Neuronal stem cell (in vitro differentiated cells): ENCODE results near the gene SYNGR4.

Source experiments
- DNase-seq: peaks from one replicate; pipeline ENCODE4 v3.0.0-alpha.2; 2013; ENCODE audit warnings: low spot score
- H2AFZ ChIP-seq: one replicate; pipeline ENCODE4 v1.6.1; 2013; ENCODE audit warnings: mild to moderate bottlenecking, low read length, inconsistent platforms
- H2AK5ac ChIP-seq: 2 replicates; pipeline ENCODE4 v1.6.1; 2013; ENCODE audit warnings: low read depth, mild to moderate bottlenecking, inconsistent platforms, low read length, moderate library complexity, mixed read lengths
- H2BK120ac ChIP-seq: 2 replicates; pipeline ENCODE4 v1.6.1; 2013; ENCODE audit warnings: low read depth, mild to moderate bottlenecking, inconsistent platforms, low read length, moderate library complexity, mixed read lengths
- H2BK12ac ChIP-seq: one replicate; pipeline ENCODE4 v1.6.1; 2013; ENCODE audit warnings: low read length, inconsistent platforms
- H2BK15ac ChIP-seq: 2 replicates; pipeline ENCODE4 v1.6.1; 2013; ENCODE audit warnings: mild to moderate bottlenecking, low read length, inconsistent platforms, mixed read lengths
- H2BK5ac ChIP-seq: one replicate; pipeline ENCODE4 v1.6.1; 2013; ENCODE audit warnings: inconsistent platforms, mild to moderate bottlenecking, low read length, moderate library complexity
- H3K14ac ChIP-seq: one replicate; pipeline ENCODE4 v1.6.1; 2013; ENCODE audit warnings: low read length, inconsistent platforms
- H3K18ac ChIP-seq: 2 replicates; pipeline ENCODE4 v1.6.1; 2013; ENCODE audit warnings: low read length, inconsistent platforms
- H3K23ac ChIP-seq: 2 replicates; pipeline ENCODE4 v1.6.1; 2013; ENCODE audit warnings: low read depth, mild to moderate bottlenecking, mixed read lengths, low read length, inconsistent platforms; ENCODE audit not compliant: poor library complexity
- H3K27ac ChIP-seq: replicated peaks from 3 replicates; pipeline ENCODE4 v1.5.1; 2013; ENCODE audit warnings: low read length, inconsistent platforms
- H3K27me3 ChIP-seq, 3 experiments: 2 replicates each; pipeline ENCODE4 v1.6.1; 2013; ENCODE audit warnings: low read length in 3 of 3, mild to moderate bottlenecking in 2 of 3, inconsistent platforms in 1 of 3, low read depth in 1 of 3, mixed read lengths in 1 of 3, moderate library complexity in 1 of 3; ENCODE audit not compliant: control insufficient read depth in 3 of 3, insufficient read depth in 3 of 3
- H3K36me3 ChIP-seq, 2 donors: replicated peaks in 1 of 2; 2 replicates each; pipeline ENCODE4 v1.6.1; 2013; ENCODE audit warnings: low read length in 2 of 2; ENCODE audit not compliant: control insufficient read depth in 2 of 2, insufficient read depth in 2 of 2
- H3K4ac ChIP-seq: 2 replicates; pipeline ENCODE4 v1.6.1; 2013; ENCODE audit warnings: inconsistent platforms, mild to moderate bottlenecking, low read length, moderate library complexity
- H3K4me1 ChIP-seq, 2 donors: 1 replicate in 1 of 2; 2 replicates in 1 of 2; pipeline ENCODE4 v1.6.1; 2013; ENCODE audit warnings: low read length in 2 of 2, low read depth in 1 of 2; ENCODE audit not compliant: control insufficient read depth in 2 of 2, insufficient read depth in 1 of 2
- H3K4me2 ChIP-seq: one replicate; pipeline ENCODE4 v1.6.1; 2013; ENCODE audit warnings: mild to moderate bottlenecking, low read length, inconsistent platforms; ENCODE audit not compliant: insufficient read depth, poor library complexity, severe bottlenecking
- H3K4me3 ChIP-seq, 2 donors: 2 replicates each; pipeline ENCODE4 v1.5.1; 2013; ENCODE audit warnings: low read length in 2 of 2, mild to moderate bottlenecking in 2 of 2, inconsistent platforms in 1 of 2, moderate library complexity in 1 of 2
- H3K79me1 ChIP-seq: one replicate; pipeline ENCODE4 v1.6.1; 2013; ENCODE audit warnings: low read depth, mild to moderate bottlenecking, inconsistent platforms, low read length, moderate library complexity
- H3K9ac ChIP-seq: one replicate; pipeline ENCODE4 v1.6.1; 2013; ENCODE audit warnings: mild to moderate bottlenecking, low read depth, low read length, inconsistent platforms; ENCODE audit not compliant: poor library complexity
- H3K9me3 ChIP-seq, 2 donors: replicated peaks in 1 of 2; 2 replicates each; pipeline versions ENCODE3 to v1.6.1; 2013; ENCODE audit warnings: low read length in 2 of 2, mild to moderate bottlenecking in 2 of 2, inconsistent platforms in 1 of 2, low read depth in 1 of 2, mixed read lengths in 1 of 2, moderate library complexity in 1 of 2; ENCODE audit not compliant: control insufficient read depth in 2 of 2, insufficient read depth in 1 of 2
- H4K8ac ChIP-seq: one replicate; pipeline ENCODE4 v1.6.1; 2013; ENCODE audit warnings: low read depth, mild to moderate bottlenecking, inconsistent platforms, low read length, moderate library complexity
- H4K91ac ChIP-seq: one replicate; pipeline ENCODE4 v1.6.1; 2013; ENCODE audit warnings: low read length, low read depth, mild to moderate bottlenecking, inconsistent platforms; ENCODE audit not compliant: poor library complexity
- WGBS, 2 donors: extraction: QIAGEN DNeasy Blood & Tissue Kit; methylation state at CpG; one replicate each; pipeline ENCODE4 v1.1.7; 2013; ENCODE audit warnings: missing lambda C conversion rate in 2 of 2, mixed read lengths in 1 of 2; ENCODE audit not compliant: insufficient read length in 2 of 2, insufficient replicate concordance in 1 of 2; ENCODE audit errors: extremely low coverage in 2 of 2; 5-methylcytosine and 5-hydroxymethylcytosine counted together

Gene SYNGR4

GRCh38 chr19:48386981-48387380 is 22.8 kb downstream of the SYNGR4 start:
- H3K79me1 ChIP-seq = peaks cover 9% of the 10 kb centered on the region
- no peak overlapping the region for H3K18ac ChIP-seq
- H3K4me3 ChIP-seq = no peak overlapping the region
- H2AK5ac ChIP-seq = no peak overlapping the region
- H3K14ac ChIP-seq = no peak overlapping the region
- H3K36me3 ChIP-seq = peaks cover 38 to 71% of the 10 kb centered on the region in 2 donors
- no peak overlapping the region for H2BK5ac ChIP-seq
- H3K9ac ChIP-seq = no peak overlapping the region
- H3K4me1 ChIP-seq = peaks cover 0 to 3% of the 10 kb centered on the region in 2 donors
- H3K23ac ChIP-seq = no peak overlapping the region
- DNase-seq = no peak
- H3K4me2 ChIP-seq = no peak overlapping the region
- H3K27me3 ChIP-seq = no peaks in the 10 kb centered on the region
- H3K4ac ChIP-seq = no peak overlapping the region
- no peak overlapping the region for H2BK120ac ChIP-seq
- H3K9me3 ChIP-seq = no peaks in the 10 kb centered on the region
- no peak overlapping the region for H2AFZ ChIP-seq
- H3K27ac ChIP-seq = no peak overlapping the region
- H2BK12ac ChIP-seq = no peak overlapping the region
- no CpG with 5 or more reads among the region's 3 CpGs for WGBS, 2 donors
- no peak overlapping the region for H2BK15ac ChIP-seq
- no peak overlapping the region for H4K8ac ChIP-seq
- no peak overlapping the region for H4K91ac ChIP-seq

DNA sequence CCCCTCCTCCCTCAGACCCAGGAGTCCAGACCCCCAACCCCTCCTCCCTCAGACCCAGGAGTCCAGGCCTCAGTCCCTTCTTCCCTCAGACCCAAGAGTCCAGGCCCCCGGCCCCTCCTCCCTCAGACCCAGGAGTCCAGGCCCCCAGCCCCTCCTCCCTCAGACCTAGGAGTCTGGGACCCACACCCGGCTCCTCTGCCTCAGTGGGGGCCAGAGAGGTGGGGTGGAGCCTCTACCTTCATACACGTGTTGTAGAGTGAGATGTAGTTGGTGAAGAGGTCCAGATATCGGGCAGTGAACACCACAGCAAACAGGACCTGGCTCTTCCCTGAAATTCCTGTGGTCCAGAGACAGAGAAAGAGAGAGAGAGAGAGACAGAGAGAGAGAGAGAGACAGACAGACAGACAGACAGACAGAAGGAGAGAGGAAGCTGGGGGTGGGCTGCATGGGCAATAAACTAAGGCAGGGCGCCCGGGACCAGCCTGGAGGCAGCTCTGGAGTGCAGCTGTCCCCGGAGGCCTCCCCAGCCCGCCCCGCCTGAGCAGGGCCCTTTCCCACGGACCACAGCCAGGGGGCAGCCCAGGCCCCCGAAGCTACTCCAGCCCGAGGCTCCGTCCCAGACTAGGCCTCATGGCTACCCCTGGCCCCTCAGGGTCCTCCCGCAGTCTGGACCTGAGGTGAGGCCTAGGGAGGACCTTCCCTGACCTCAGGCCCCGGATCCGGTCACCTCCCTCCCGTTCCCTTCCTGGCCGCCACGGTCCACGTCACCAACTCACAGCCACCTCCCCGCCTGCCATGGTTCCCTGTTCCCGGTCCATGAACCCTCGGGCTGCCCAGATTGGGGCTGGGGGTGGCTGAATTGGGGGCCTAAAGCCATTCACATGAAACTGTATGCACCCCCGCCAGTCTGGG is 26.3 kb downstream of the SYNGR4 start:
- H3K9ac ChIP-seq = peak overlapping the region; percentile 99
- no CpG with 5 or more reads among the region's 24 CpGs for whole genome bisulfite sequencing, 2 donors
- no peak for DNase-seq

GRCh38 chr19:48391100-48392005 is 27.2 kb downstream of the SYNGR4 start, which contains the start of gene KDELR1:
TSS of gene KDELR1 (minus strand) at chr19:48391551. CDS start at chr19:48391358, 193 bp downstream.
- Histone ChIP-seq H2BK15ac (no peak within 1 kb of the TSS), H4K91ac (peak within 1 kb of the TSS; percentile 98), H4K8ac (no peak within 1 kb of the TSS), H3K14ac (peak within 1 kb of the TSS; percentile 94), H2BK5ac (peak within 1 kb of the TSS; percentile 91), H3K9me3 (no peaks in the 10 kb centered on the region), H2BK120ac (no peak within 1 kb of the TSS), H3K23ac (peak within 1 kb of the TSS; percentile 93), H3K27ac (peak within 1 kb of the TSS; percentile 31), H3K36me3 (peaks cover 11 to 32% of the 10 kb centered on the region in 2 donors), H2BK12ac (no peak within 1 kb of the TSS), H3K4me3 (peak within 1 kb of the TSS; percentile 77 to 88), H3K27me3 (peaks cover 17 to 32% (median 28%) of the 10 kb centered on the region in 3 experiments), H3K4ac (peak within 1 kb of the TSS; percentile 97), H2AK5ac (peak within 1 kb of the TSS; percentile 98), H3K18ac (peak within 1 kb of the TSS; percentile 99), H3K4me2 (peak within 1 kb of the TSS; percentile 89), H3K4me1 (peaks cover 16 to 26% of the 10 kb centered on the region in 2 donors), H3K9ac (peak within 1 kb of the TSS; percentile 99), H2AFZ (peak within 1 kb of the TSS; percentile 77), H3K79me1 (peaks cover 9% of the 10 kb centered on the region)
- peak; percentile 74 for DNase-seq
- no CpG with 5 or more reads among the region's 42 CpGs for WGBS, 2 donors

More for the DNA sequence above, 26.3 kb downstream of the SYNGR4 start:
- H4K91ac ChIP-seq = peak overlapping the region; percentile 98
- H3K18ac ChIP-seq = peak overlapping the region; percentile 99
- peaks cover 9% of the 10 kb centered on the region for H3K79me1 ChIP-seq
- H2BK12ac ChIP-seq = no peak overlapping the region
- H3K4ac ChIP-seq = peak overlapping the region; percentile 97
- peak overlapping the region; percentile 98 for H2AK5ac ChIP-seq
- peak overlapping the region; percentile 31 for H3K27ac ChIP-seq
- peak overlapping the region; percentile 77 for H2AFZ ChIP-seq
- H3K9me3 ChIP-seq = no peaks in the 10 kb centered on the region
- H2BK120ac ChIP-seq = no peak overlapping the region
- H3K4me1 ChIP-seq = peaks cover 14 to 21% of the 10 kb centered on the region in 2 donors
- peak overlapping the region; percentile 94 for H3K14ac ChIP-seq
- no peak overlapping the region for H2BK15ac ChIP-seq
- peak overlapping the region; percentile 91 for H2BK5ac ChIP-seq
- no peak overlapping the region for H4K8ac ChIP-seq
- peaks cover 16 to 40% of the 10 kb centered on the region in 2 donors for H3K36me3 ChIP-seq
- peak overlapping the region; percentile 89 for H3K4me2 ChIP-seq
- H3K27me3 ChIP-seq = peaks cover 13 to 23% (median 19%) of the 10 kb centered on the region in 3 experiments
- H3K4me3 ChIP-seq = peak overlapping the region; percentile 77 to 88
- H3K23ac ChIP-seq = peak overlapping the region; percentile 93
